Central memory CD8-positive, alpha-beta T cell (primary cell): ENCODE measurements around the gene DUSP19.

Experiments
- ATAC-seq: fragments of 150-1000 bp; cut with Tn5 transposase; replicated peaks from 2 replicates; pipeline ENCODE4 v1.10.0; 2022; ENCODE audit warnings: mild to moderate bottlenecking, moderate FRiP score, moderate number of reproducible peaks; ENCODE audit not compliant: poor library complexity, severe bottlenecking; ENCODE audit errors: extremely low read depth
- DNase-seq, 2 donors: peaks; one replicate each; pipeline ENCODE4 v3.0.0; 2021; ENCODE audit warnings: low spot score in 2 of 2
- H3K27ac Mint-ChIP-seq: one replicate; pipeline ENCODE4 v1.8.0; 2022; ENCODE audit warnings: low read depth, mild to moderate bottlenecking, moderate library complexity, mixed read lengths
- H3K27me3 Mint-ChIP-seq: one replicate; pipeline ENCODE4 v1.8.0; 2022; ENCODE audit warnings: mixed read lengths
- H3K36me3 Mint-ChIP-seq: one replicate; pipeline ENCODE4 v1.8.0; 2022; ENCODE audit warnings: mild to moderate bottlenecking, moderate library complexity, mixed read lengths; ENCODE audit not compliant: insufficient read depth
- H3K4me1 Mint-ChIP-seq: one replicate; pipeline ENCODE4 v1.8.0; 2022; ENCODE audit warnings: mixed read lengths
- H3K4me3 Mint-ChIP-seq: one replicate; pipeline ENCODE4 v1.8.0; 2022; ENCODE audit warnings: mild to moderate bottlenecking, moderate library complexity, mixed read lengths
- H3K9me3 Mint-ChIP-seq: one replicate; pipeline ENCODE4 v1.8.0; 2022; ENCODE audit warnings: mixed read lengths

The DUSP19 gene

DNA sequence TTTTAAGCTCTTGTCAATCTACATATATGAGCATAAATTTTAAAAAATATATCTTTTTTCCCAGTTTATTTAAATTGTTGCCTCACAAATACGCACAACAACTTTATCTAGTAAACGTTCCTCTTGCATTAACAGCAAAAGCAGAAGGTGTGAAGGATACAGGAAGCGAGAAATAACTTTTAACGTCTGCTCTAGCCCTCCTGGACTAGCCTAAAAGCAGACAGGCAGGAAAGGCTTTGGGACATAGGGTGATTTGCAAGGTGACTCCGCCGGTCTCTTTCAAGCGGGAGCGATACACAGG is 434 bp upstream of the DUSP19 start:
- Mint-ChIP-seq H3K36me3 (peaks cover 2% of the 10 kb centered on the region), H3K27ac (peak overlapping the region; percentile 75), H3K27me3 (no peaks in the 10 kb centered on the region), H3K4me1 (peaks cover 6% of the 10 kb centered on the region), H3K9me3 (no peaks in the 10 kb centered on the region), H3K4me3 (peak overlapping the region; percentile 94)
- ATAC-seq (peak; percentile 37), DNase-seq (no peak)

DNA sequence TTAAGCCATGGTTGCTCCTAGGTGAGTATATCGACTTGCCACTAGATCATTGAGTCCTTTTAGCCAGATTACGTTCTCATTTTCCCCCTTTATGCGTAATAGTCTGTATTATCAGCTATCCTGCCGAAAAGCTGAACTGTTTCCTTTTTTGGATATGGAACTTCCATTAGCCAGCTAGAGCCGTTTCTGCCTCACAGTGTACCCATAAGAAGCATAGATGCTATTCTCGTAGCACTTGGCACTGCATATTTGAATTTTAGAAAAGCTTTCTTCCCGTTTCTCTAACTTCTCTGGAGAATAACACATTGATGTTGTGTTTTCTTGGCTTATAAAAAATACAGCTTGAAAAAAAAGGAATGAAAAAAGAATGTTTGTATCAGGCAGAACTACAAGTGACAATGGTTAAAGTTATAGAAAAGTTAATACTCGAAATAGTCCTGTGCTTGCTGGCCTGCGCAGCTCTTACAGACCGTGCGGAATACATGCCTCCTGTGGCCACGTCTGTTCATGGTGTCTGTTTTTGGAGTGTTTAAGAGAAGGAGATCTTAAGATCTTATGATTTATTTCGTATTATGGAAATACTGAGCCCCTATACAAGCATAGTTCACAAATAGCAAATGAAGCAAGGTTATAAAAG is 710 bp downstream of the DUSP19 start:
- peak overlapping the region; percentile 94 for H3K4me3 Mint-ChIP-seq
- ATAC-seq (peak; percentile 37), DNase-seq (no peak)
- H3K9me3 Mint-ChIP-seq, result no peaks in the 10 kb centered on the region
- no peaks in the 10 kb centered on the region for H3K27me3 Mint-ChIP-seq
- peaks cover 6% of the 10 kb centered on the region for H3K4me1 Mint-ChIP-seq
- H3K36me3 Mint-ChIP-seq, result peaks cover 2% of the 10 kb centered on the region
- H3K27ac Mint-ChIP-seq, result peak overlapping the region; percentile 75

DNA sequence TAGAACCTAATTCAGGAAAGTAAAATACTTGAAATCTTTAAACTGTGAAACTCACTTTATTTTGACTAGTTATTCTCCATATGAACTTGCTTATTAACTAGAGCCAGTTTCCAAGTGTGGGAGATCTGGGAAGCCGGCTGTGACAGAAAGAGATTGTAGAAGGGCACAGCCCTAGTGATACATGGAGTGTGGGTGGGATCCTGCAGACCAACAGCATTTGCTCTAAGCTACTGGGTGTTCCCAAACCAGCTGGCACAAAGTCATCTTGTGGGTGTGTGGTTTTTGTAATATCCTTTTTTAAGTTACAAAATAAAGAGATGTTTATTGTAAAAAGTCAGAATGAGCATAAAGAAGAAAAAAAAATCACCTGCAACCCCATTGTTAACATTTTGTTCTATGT is 3.4 kb downstream of the DUSP19 start:
- DNase-seq (no peak), ATAC-seq (no peak)
- no peak overlapping the region for H3K4me3 Mint-ChIP-seq
- H3K9me3 Mint-ChIP-seq, result no peaks in the 10 kb centered on the region
- H3K27me3 Mint-ChIP-seq, result no peaks in the 10 kb centered on the region
- H3K27ac Mint-ChIP-seq, result no peak overlapping the region
- peaks cover 2% of the 10 kb centered on the region for H3K36me3 Mint-ChIP-seq
- H3K4me1 Mint-ChIP-seq, result peaks cover 6% of the 10 kb centered on the region

DNA sequence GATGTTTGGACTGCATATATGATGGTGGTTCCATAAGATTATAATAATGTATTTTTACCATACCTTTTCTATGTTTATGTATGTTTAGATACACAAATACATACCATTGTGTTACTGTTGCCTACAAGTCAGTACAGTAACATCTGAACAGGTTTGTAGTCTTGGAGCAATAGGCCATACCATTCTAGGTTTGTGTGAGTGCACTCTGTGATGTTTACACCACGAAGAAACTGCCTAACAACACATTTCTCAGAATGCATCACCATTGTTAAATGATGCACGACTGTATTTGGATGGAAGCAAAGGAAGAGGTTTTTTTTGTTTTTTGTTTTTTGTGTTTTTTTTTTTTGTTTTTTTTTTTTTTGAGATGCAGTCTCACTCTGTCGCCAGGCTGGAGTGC is 9.5 kb downstream of the DUSP19 start:
- no peaks in the 10 kb centered on the region for H3K9me3 Mint-ChIP-seq
- DNase-seq, result no peak
- H3K4me1 Mint-ChIP-seq, result no peaks in the 10 kb centered on the region
- H3K4me3 Mint-ChIP-seq, result no peak overlapping the region
- no peak for ATAC-seq
- H3K27ac Mint-ChIP-seq, result no peak overlapping the region
- peaks cover 2% of the 10 kb centered on the region for H3K36me3 Mint-ChIP-seq
- no peaks in the 10 kb centered on the region for H3K27me3 Mint-ChIP-seq

DNA sequence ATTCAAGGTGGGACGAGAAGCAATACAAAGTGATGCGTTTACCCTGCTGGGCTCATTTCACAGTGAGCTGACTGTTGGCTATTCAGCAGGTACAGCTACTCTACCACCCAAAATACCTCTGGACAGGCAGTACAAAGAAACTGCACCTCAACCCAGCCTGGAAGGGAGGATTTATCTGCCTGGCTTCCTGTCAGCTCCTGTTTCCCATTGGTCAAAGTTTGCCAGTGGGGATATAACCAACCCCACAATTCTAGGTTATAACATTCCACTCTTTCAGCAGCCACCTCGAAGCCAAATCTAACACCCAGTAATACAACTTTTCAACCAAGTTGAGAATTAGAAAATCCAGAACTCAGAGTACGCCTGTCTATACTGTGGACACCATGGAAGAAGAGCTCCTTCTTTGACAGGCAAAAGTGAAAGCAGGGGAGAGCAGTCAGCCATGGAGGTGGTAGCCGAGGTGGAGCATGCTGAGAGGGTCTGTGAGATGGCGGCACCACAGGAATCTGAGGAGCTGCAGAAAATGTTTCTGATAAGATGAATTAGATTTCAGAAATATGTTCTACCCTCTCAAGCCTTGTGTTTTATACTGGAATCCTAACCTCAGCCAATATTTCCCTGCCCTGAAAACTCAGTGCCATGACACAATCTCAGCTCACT is 10.8 kb downstream of the DUSP19 start:
- Mint-ChIP-seq H3K4me3 (no peak overlapping the region), H3K27me3 (no peaks in the 10 kb centered on the region), H3K9me3 (no peaks in the 10 kb centered on the region), H3K27ac (no peak overlapping the region), H3K4me1 (no peaks in the 10 kb centered on the region), H3K36me3 (peaks cover 2% of the 10 kb centered on the region)
- ATAC-seq (no peak), DNase-seq (no peak)

DNA sequence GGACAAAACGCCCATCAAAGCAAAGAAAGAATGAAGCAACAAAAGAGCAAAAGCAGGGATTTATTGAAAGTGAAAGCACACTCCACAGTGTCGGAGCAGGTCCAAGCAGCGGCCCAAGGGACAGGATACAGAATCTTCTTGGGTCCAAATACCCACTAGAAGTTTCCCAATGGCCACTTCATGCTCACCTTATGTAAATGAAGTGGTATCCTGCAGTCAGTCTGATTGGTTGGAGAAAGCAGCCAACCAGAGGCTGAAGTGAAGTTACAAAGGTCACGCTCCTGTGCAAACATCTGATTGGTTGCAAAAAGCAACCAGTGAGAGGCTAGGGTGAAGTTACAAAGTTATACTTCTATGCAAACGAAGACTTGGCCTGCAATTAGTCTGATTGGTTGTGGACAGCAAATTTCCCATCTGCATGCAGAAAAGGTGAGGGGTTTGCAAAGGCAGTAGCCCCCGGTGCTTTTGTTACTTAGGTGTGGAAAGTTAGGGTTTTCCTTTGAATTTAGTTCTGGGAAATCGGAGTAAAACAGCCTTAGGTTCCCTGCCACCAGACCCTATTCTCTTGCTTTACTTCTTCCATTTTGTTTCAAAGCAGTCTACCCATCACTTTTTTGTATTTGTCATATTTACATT is 12.9 kb downstream of the DUSP19 start:
- no peak for DNase-seq
- H3K27me3 Mint-ChIP-seq, result no peaks in the 10 kb centered on the region
- peaks cover 3% of the 10 kb centered on the region for H3K36me3 Mint-ChIP-seq
- no peak overlapping the region for H3K27ac Mint-ChIP-seq
- no peaks in the 10 kb centered on the region for H3K4me1 Mint-ChIP-seq
- H3K9me3 Mint-ChIP-seq, result no peaks in the 10 kb centered on the region
- ATAC-seq, result no peak
- H3K4me3 Mint-ChIP-seq, result no peak overlapping the region

DNA sequence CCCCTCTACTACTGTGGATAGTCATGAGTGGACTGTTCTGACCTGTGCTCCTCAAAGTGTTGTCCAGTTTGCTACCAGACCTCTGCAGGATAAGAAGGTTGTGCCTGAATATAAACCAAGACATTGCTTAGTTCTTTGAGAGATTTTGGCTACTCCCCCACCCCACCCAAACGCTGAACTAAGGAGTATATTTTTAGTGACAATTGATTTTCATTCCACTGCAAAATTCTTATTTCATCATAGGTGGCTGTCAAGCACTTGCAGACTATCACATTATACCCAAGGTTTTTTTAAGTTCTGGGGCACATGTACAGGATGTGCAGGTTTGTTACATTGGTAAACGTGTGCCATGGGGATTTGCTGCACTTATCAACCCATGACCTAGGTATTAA is 13.4 kb downstream of the DUSP19 start:
- peaks cover 4% of the 10 kb centered on the region for H3K36me3 Mint-ChIP-seq

DNA sequence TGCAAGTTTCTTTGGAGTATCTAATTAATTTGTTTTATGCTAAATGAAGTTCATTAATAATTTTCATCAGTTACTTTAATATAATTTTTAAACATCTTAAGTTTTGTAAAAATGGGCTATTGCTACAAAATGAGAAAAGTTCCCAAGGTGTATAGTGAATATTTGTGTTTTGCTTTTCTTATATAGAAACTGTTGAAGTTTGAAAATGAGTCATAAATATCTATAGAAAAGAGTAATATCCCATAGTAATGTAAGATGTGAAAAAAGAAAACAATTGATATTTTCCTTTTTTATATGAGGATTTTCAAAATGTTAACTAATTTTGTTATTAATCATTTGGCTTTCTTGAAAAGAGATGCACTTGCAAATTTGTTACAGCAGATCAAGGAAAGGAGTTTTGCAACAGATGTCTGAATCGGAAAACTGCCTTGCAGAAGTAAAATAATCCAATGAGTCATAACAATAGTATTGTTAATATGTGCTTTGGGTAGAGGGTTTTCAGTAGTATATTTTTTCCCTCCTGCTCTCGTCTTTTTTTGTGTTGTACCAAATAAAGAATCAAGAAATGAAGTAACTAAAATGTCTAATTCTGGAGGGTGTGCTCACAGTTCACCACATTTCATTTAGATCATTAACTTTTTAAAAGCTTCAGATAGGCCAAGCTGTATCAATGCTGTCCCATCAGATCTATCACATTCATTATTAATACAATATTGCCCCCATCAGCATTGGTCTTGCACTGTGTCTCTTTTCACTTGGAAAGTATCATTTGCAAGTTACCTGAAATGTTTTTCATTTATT is 15.5 kb downstream of the DUSP19 start:
- DNase-seq, result no peak
- H3K27ac Mint-ChIP-seq, result no peak overlapping the region
- H3K4me1 Mint-ChIP-seq, result no peaks in the 10 kb centered on the region
- peaks cover 2% of the 10 kb centered on the region for H3K36me3 Mint-ChIP-seq
- no peaks in the 10 kb centered on the region for H3K27me3 Mint-ChIP-seq
- H3K4me3 Mint-ChIP-seq, result no peak overlapping the region
- ATAC-seq, result no peak
- H3K9me3 Mint-ChIP-seq, result no peaks in the 10 kb centered on the region

More for the DNA sequence above, 13.4 kb downstream of the DUSP19 start:
- H3K27ac Mint-ChIP-seq, result no peak overlapping the region
- H3K4me3 Mint-ChIP-seq, result no peak overlapping the region
- DNase-seq (no peak), ATAC-seq (no peak)
- H3K9me3 Mint-ChIP-seq, result no peaks in the 10 kb centered on the region
- H3K27me3 Mint-ChIP-seq, result no peaks in the 10 kb centered on the region
- H3K4me1 Mint-ChIP-seq, result no peaks in the 10 kb centered on the region

DNA sequence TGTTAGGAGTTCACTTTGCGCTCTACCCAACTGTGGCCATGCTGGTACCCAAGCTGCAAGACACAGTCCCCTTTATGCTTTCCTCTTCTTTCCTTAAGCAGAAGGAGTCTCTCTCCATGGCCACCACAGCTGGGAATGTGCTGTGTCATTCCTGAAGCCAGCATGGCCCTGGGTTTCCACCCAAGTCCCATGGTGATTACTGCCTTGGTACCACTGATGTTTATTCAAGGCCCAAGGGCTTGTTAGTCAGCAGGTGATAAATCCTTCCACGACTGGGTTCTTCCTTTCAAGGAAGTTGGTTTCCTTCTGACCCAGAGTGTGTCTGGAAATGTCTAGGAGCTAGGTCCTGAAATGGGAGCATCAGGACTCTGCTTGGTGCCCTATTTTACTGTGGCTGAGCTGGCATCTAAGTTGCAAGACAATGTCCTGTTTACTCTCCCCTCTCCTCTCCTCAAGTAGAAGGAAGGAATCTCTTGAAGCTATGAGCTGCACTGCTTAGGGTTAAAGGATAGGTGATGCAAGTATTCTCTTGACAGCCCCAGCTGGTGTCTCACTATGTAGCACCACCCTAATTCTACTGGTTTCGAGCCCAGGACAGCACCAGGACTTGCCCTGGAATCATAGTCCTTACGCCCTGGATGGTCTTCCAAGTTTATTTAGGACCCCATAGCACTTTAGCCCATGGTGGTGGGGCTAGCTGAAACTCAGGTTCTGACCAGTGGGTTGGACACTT is 27.0 kb downstream of the DUSP19 start:
- H3K36me3 Mint-ChIP-seq, result no peaks in the 10 kb centered on the region
- no peak overlapping the region for H3K4me3 Mint-ChIP-seq
- no peak overlapping the region for H3K27ac Mint-ChIP-seq
- H3K27me3 Mint-ChIP-seq, result peaks cover 23% of the 10 kb centered on the region
- DNase-seq (no peak), ATAC-seq (no peak)
- no peaks in the 10 kb centered on the region for H3K9me3 Mint-ChIP-seq
- H3K4me1 Mint-ChIP-seq, result no peaks in the 10 kb centered on the region

DNA sequence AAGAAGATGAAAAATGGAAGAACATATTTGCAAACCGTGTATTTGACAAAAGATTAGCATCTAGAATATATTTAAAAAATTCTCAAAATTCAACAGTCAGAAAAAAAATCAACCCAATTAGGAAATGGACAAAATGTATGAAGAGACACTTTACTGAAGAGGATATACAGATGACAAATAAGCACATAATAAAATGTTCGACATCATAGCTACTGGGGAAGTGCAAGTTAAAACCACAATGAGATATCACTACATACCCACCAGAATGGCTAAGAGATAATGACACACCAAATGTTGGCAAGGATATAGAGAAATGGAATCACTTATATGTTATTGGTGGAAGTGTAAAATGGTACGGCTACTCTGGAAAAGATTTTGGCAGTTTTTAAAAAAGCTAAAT is 34.0 kb downstream of the DUSP19 start:
- Mint-ChIP-seq H3K4me3 (no peak overlapping the region), H3K27ac (no peak overlapping the region), H3K36me3 (no peaks in the 10 kb centered on the region), H3K27me3 (peaks cover 33% of the 10 kb centered on the region), H3K4me1 (no peaks in the 10 kb centered on the region), H3K9me3 (no peaks in the 10 kb centered on the region)
- no peak for ATAC-seq
- no peak for DNase-seq

DNA sequence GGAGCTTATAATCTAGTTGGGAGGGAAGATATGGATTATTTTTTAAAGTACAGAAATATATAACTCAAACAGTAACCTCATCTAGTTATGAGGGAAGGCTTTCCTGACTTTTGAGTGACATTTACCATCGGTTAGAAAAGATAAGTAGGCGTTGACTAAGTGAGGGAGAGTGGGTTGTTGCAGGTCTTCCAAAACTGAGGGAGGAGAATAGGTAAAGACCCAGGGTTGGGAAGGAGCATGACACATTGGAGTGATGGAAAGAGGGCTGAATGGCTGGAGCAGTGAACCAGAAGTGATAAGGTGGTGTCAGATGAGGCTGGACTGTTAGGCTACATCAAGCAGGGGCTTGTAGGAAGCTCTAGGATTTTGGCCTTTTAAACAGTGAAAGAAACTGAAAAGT is 35.1 kb downstream of the DUSP19 start:
- Mint-ChIP-seq H3K36me3 (no peaks in the 10 kb centered on the region), H3K4me1 (no peaks in the 10 kb centered on the region), H3K4me3 (no peak overlapping the region), H3K27me3 (peaks cover 33% of the 10 kb centered on the region), H3K9me3 (no peaks in the 10 kb centered on the region), H3K27ac (no peak overlapping the region)
- ATAC-seq (no peak), DNase-seq (no peak)

DNA sequence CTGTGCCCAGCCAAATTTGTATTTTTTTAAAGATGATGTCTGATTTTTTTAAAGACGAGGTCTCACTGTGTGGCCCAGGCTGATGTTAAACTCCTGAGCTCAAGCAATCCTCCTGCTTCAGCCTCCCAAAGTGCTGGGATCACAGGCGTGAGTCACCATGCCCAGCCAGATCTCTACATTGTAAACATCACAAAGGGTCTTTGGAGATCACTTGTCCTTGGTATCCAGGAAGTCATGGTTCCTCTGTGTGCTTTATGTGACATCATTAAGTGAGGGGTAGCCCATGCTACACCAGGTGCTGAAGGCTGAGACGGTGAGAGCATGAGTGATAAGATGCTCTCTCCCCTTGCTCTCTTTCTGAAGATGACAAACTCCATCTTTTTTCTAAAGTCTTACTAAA is 38.7 kb downstream of the DUSP19 start:
- Mint-ChIP-seq H3K27ac (no peak overlapping the region), H3K4me1 (no peaks in the 10 kb centered on the region), H3K36me3 (no peaks in the 10 kb centered on the region), H3K27me3 (peaks cover 49% of the 10 kb centered on the region), H3K9me3 (no peaks in the 10 kb centered on the region), H3K4me3 (no peak overlapping the region)
- ATAC-seq, result no peak
- no peak for DNase-seq
